Naive B cell (primary cell): ENCODE measurements around the gene TRIM7. TPM values are rescaled to one million over a fixed set of nuclear protein-coding genes. Genes with fewer than 3 reads are reported as not detected.

ENCODE experiments used
- ATAC-seq, 2 donors: fragments of 150-1000 bp; cut with Tn5 transposase; 2 replicates each; pipeline ENCODE4 v1.10.0; 2021; ENCODE audit warnings: low read depth in 2 of 2, mild to moderate bottlenecking in 2 of 2, moderate library complexity in 2 of 2
- DNase-seq: peaks from one replicate; pipeline ENCODE4 v3.0.0; 2022
- H3K27ac Mint-ChIP-seq, 6 donors: one replicate each; pipeline ENCODE4 v1.8.0; 2020 to 2022; ENCODE audit warnings: mild to moderate bottlenecking in 6 of 6, mixed read lengths in 6 of 6, moderate library complexity in 5 of 6, inconsistent platforms in 2 of 6
- H3K27me3 Mint-ChIP-seq, 3 donors: one replicate each; pipeline ENCODE4 v1.8.0; 2021 to 2022; ENCODE audit warnings: mixed read lengths in 3 of 3, mild to moderate bottlenecking in 1 of 3
- H3K36me3 Mint-ChIP-seq, 2 donors: one replicate each; pipeline ENCODE4 v1.8.0; 2020 to 2022; ENCODE audit warnings: mixed read lengths in 2 of 2, inconsistent platforms in 1 of 2, mild to moderate bottlenecking in 1 of 2
- H3K4me1 Mint-ChIP-seq, 3 donors: one replicate each; pipeline ENCODE4 v1.8.0; 2020 to 2022; ENCODE audit warnings: mixed read lengths in 3 of 3, inconsistent platforms in 1 of 3, mild to moderate bottlenecking in 1 of 3, moderate library complexity in 1 of 3
- H3K4me3 Mint-ChIP-seq, 8 donors: one replicate each; pipeline ENCODE4 v1.8.0; 2020 to 2022; ENCODE audit warnings: mild to moderate bottlenecking in 8 of 8, mixed read lengths in 8 of 8, moderate library complexity in 8 of 8, inconsistent platforms in 2 of 8
- H3K9me3 Mint-ChIP-seq, 7 donors: one replicate each; pipeline ENCODE4 v1.8.0; 2020 to 2022; ENCODE audit warnings: mixed read lengths in 7 of 7, mild to moderate bottlenecking in 5 of 7, inconsistent platforms in 2 of 7, moderate library complexity in 1 of 7
- polyA plus RNA-seq, 6 donors: library from polyadenylated mRNA; unstranded; fragments of 300-500 nt; fragmentation: Illumina TruSeq; gene quantifications; one replicate each; pipeline ENCODE4 v1.2.3, GENCODE V29; 2021; ENCODE audit warnings: low read depth in 6 of 6

TRIM7 gene
- polyA plus RNA-seq, 6 donors from 2014 or later = 0.09 to 0.27 (median 0.24) TPM; not detected in 3

- ATAC-seq (no peak), DNase-seq (peak; percentile 52)
- Mint-ChIP-seq H3K4me1 (peaks cover 45 to 68% (median 50%) of the 10 kb centered on the region in 3 donors), H3K27ac (peak overlapping the region; percentile 97 to 100 (median 99)), H3K27me3 (peaks cover 0 to 6% (median 4%) of the 10 kb centered on the region in 3 donors), H3K4me3 (peak overlapping the region; percentile 90 to 99 (median 97)), H3K36me3 (peaks cover 0 to 6% of the 10 kb centered on the region in 2 donors), H3K9me3 (peaks cover 0 to 10% (median 4%) of the 10 kb centered on the region in 7 donors)
These were observed 19.6 kb upstream of the TRIM7 start for GRCh38 chr5:181224390-181225229.

DNA sequence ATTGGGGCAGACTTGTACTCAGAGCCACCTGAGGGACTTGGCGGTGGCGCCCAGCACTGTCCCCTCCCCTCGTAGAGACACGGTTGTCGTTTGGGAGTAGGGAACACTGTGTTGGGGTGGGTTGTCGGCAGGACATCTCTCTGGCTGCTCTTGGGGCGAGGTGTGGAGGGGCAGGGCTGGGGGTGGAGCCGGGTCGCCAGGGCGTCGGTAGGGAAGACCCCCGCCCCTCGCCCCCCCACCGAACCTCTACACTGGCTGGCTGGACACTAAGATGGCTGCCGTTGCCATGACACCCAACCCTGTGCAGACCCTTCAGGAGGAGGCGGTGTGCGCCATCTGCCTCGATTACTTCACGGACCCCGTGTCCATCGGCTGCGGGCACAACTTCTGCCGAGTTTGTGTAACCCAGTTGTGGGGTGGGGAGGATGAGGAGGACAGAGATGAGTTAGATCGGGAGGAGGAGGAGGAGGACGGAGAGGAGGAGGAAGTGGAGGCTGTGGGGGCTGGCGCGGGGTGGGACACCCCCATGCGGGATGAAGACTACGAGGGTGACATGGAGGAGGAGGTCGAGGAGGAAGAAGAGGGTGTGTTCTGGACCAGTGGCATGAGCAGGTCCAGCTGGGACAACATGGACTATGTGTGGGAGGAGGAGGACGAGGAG, 18.9 kb upstream of the TRIM7 start:
- no peaks in the 10 kb centered on the region for H3K36me3 Mint-ChIP-seq
- peaks cover 0 to 6% (median 4%) of the 10 kb centered on the region in 3 donors for H3K27me3 Mint-ChIP-seq
- H3K27ac Mint-ChIP-seq = peak overlapping the region; percentile 97 to 100 (median 99)
- peak in 1 of 2 donors; percentile 1 for ATAC-seq
- peaks cover 45 to 66% (median 49%) of the 10 kb centered on the region in 3 donors for H3K4me1 Mint-ChIP-seq
- H3K9me3 Mint-ChIP-seq = peaks cover 0 to 10% (median 4%) of the 10 kb centered on the region in 7 donors
- DNase-seq = no peak
- H3K4me3 Mint-ChIP-seq = peak overlapping the region; percentile 90 to 99 (median 97)

DNA sequence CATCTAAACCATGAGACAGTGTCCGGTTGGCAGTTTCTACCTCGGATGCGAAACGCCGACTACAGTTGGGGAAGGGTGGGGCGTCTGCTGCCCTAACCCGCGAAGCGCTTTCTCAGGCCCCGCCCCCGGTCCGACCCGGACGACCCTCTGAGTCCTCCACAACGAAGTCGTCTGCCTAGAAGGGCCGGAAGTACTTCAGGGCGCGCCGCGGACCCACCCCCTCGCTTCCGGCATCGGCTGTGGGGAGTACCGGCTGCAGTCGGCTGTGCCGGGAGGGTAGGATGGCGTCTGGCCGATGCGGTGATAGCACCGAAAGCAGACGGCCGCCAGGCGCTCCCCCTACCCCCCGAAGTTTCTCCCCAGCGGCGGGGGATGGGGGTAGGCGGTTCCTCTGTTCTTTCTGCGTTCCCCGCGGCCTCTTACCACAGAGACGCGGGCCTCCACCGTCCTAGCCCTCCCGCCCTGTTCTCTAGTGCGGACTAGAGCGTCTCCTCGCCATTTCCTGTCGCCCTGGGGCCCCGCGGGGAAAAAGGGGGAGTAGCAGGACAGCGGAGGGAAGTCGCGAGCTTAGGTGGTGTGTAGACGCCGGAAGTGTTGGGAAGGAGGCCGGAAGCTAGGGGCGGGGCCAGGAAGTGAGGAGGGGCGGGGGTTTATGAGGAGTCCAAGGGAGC, 18.2 kb upstream of the TRIM7 start, which contains the start of gene TRIM41:
Gene TRIM41 (plus strand): TSS at position 224 of the 671 bp plus-strand sequence. CDS start 719 bp downstream, outside the sequence.
- H3K9me3 Mint-ChIP-seq = peaks cover 0 to 12% (median 4%) of the 10 kb centered on the region in 7 donors
- peak within 1 kb of the TSS; percentile 97 to 100 (median 99) for H3K27ac Mint-ChIP-seq
- ATAC-seq (peak; percentile 69 to 72), DNase-seq (peak; percentile 99)
- no peaks in the 10 kb centered on the region for H3K36me3 Mint-ChIP-seq
- peaks cover 48 to 72% (median 52%) of the 10 kb centered on the region in 3 donors for H3K4me1 Mint-ChIP-seq
- H3K27me3 Mint-ChIP-seq = peaks cover 0 to 8% (median 4%) of the 10 kb centered on the region in 3 donors
- H3K4me3 Mint-ChIP-seq = peak within 1 kb of the TSS; percentile 90 to 99 (median 97)

- H3K27ac Mint-ChIP-seq = peak overlapping the region; percentile 97 to 100 (median 99)
- H3K9me3 Mint-ChIP-seq = peaks cover 0 to 18% (median 4%) of the 10 kb centered on the region in 7 donors
- ATAC-seq (peak in 1 of 2 donors; percentile 3), DNase-seq (no peak)
- H3K36me3 Mint-ChIP-seq = no peaks in the 10 kb centered on the region
- peaks cover 0 to 10% (median 4%) of the 10 kb centered on the region in 3 donors for H3K27me3 Mint-ChIP-seq
- peak overlapping the region; percentile 90 to 99 (median 97) for H3K4me3 Mint-ChIP-seq
- H3K4me1 Mint-ChIP-seq = peaks cover 52 to 78% (median 57%) of the 10 kb centered on the region in 3 donors
These were observed 17.6 kb upstream of the TRIM7 start for GRCh38 chr5:181222630-181223057.

GRCh38 chr5:181221792-181222629, 17.0 kb upstream of the TRIM7 start:
- peak; percentile 31 for ATAC-seq
- DNase-seq = peak; percentile 93
- H3K27ac Mint-ChIP-seq = peak overlapping the region; percentile 97 to 100 (median 99)
- H3K4me1 Mint-ChIP-seq = peaks cover 54 to 84% (median 62%) of the 10 kb centered on the region in 3 donors
- H3K36me3 Mint-ChIP-seq = no peaks in the 10 kb centered on the region
- peaks cover 0 to 10% (median 4%) of the 10 kb centered on the region in 3 donors for H3K27me3 Mint-ChIP-seq
- H3K4me3 Mint-ChIP-seq = peak overlapping the region; percentile 90 to 99 (median 97)
- peaks cover 0 to 18% (median 4%) of the 10 kb centered on the region in 7 donors for H3K9me3 Mint-ChIP-seq

GRCh38 chr5:181221105-181221791, 16.3 kb upstream of the TRIM7 start:
- peaks cover 0 to 18% (median 4%) of the 10 kb centered on the region in 7 donors for H3K9me3 Mint-ChIP-seq
- ATAC-seq (no peak), DNase-seq (peak; percentile 11)
- H3K36me3 Mint-ChIP-seq = no peaks in the 10 kb centered on the region
- H3K27me3 Mint-ChIP-seq = peaks cover 0 to 10% (median 4%) of the 10 kb centered on the region in 3 donors
- H3K4me1 Mint-ChIP-seq = peaks cover 58 to 90% (median 67%) of the 10 kb centered on the region in 3 donors
- H3K4me3 Mint-ChIP-seq = peak overlapping the region; percentile 22 to 99 (median 96)
- peak overlapping the region; percentile 97 to 100 (median 99) for H3K27ac Mint-ChIP-seq

DNA sequence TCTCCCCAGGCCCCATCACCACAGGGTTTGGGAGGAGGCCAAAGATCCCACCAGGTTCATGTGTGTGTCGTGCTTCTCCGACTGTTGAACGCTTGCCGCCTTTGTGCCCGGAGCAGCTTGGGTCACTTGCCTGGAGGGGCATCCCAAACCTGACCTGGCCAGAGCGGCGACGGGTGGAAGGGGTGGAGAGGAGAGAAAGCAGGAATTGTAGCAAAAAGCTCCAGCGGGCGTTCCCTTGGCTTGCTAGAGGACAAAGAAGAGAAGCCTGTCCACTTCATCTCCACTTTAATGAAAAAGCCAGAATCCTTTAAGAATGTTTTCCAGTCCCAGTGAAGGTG, 15.2 kb upstream of the TRIM7 start:
- Mint-ChIP-seq H3K36me3 (no peaks in the 10 kb centered on the region), H3K9me3 (peaks cover 0 to 18% (median 4%) of the 10 kb centered on the region in 7 donors), H3K27ac (peak overlapping the region in 4 of 6 donors; percentile 59 to 100 (median 98)), H3K27me3 (peaks cover 0 to 10% (median 4%) of the 10 kb centered on the region in 3 donors), H3K4me1 (peaks cover 56 to 83% (median 70%) of the 10 kb centered on the region in 3 donors), H3K4me3 (peak overlapping the region in 6 of 8 donors; percentile 29 to 98 (median 62))
- ATAC-seq (no peak), DNase-seq (no peak)

DNA sequence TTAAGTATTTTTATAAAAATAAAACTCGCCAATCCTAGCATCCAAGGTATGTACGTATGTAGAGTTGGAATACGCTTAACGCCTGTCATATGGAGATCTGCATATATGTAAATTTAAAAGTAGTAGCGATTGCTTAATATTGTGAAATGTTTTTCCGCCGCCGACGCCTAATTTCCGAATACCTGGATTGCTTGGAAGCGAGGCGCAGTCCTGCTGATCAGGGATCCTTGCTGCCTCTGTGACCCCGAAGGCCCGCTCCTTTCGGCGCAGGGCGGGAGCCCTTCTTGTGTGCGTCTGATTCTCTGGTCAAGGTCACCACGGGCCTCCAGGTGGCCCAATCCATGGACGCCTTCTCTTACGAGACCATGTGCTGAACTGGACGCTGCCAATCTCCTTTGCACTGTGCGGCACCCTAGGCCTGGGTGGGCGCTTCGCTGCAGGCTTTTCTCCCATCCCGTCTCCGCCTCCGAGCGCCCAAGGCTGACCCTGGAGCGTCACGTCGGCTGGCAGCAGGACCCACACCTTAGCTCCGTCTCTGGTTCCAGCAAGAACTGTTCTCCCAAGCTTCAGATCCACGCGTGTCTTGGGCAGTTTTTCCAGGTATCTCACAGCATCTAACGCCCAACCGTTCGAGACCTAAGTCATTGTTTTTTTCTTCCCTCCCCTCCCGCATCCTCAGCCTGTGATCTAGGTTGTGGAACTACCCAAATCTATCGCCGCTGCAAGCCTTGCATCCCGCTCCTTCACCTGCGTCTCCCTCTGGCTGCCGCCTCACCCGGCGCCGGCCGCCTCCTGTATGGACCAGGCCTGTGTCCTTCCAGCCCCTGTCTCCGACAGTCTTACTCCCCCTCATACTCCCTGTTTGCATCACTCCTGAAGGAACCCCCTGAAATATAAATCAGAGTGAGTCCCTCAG, 14.5 kb upstream of the TRIM7 start:
- DNase-seq (no peak), ATAC-seq (no peak)
- H3K27me3 Mint-ChIP-seq = peaks cover 0 to 10% (median 4%) of the 10 kb centered on the region in 3 donors
- H3K4me3 Mint-ChIP-seq = peak overlapping the region; percentile 44 to 98 (median 62)
- no peaks in the 10 kb centered on the region for H3K36me3 Mint-ChIP-seq
- H3K4me1 Mint-ChIP-seq = peaks cover 53 to 76% (median 66%) of the 10 kb centered on the region in 3 donors
- H3K27ac Mint-ChIP-seq = peak overlapping the region in 4 of 6 donors; percentile 89 to 97 (median 92)
- H3K9me3 Mint-ChIP-seq = peaks cover 0 to 18% (median 4%) of the 10 kb centered on the region in 7 donors

DNA sequence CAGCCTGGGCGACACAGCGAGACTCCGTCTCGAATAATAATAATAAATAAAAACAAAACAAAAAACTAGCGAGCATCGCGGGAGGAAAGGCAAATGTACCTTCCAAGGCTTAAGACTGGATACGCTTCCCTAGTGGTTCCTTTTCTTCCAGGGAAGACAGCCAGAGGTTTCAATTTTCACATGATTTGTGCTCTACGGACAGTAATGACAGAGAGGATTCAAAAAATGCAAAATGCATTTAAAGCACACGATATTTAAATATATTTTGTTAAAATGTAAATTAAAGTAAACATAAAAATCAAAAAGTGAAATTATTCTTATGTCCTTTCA, 13.8 kb upstream of the TRIM7 start:
- H3K27ac Mint-ChIP-seq = peak overlapping the region in 5 of 6 donors; percentile 85 to 100 (median 99)
- H3K4me1 Mint-ChIP-seq = peaks cover 46 to 69% (median 60%) of the 10 kb centered on the region in 3 donors
- ATAC-seq (no peak), DNase-seq (no peak)
- H3K36me3 Mint-ChIP-seq = no peaks in the 10 kb centered on the region
- peaks cover 0 to 10% (median 5%) of the 10 kb centered on the region in 3 donors for H3K27me3 Mint-ChIP-seq
- peak overlapping the region; percentile 88 to 100 (median 97) for H3K4me3 Mint-ChIP-seq
- H3K9me3 Mint-ChIP-seq = peaks cover 0 to 18% (median 4%) of the 10 kb centered on the region in 7 donors

DNA sequence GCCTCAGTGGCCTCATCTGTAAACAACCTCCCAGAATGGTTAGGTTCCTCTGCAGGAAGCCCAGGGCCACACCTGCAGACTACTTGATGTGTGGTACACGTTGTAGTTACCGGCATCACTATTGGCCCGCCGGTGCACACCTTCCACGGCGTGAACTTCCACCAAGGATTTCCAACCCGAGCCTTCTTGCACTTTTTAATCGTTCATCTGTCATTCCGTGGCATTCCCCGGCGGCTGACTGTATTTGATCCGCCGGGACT, 12.7 kb upstream of the TRIM7 start:
- Mint-ChIP-seq H3K4me3 (peak overlapping the region; percentile 88 to 100 (median 97)), H3K27me3 (peaks cover 0 to 14% (median 10%) of the 10 kb centered on the region in 3 donors), H3K27ac (peak overlapping the region; percentile 85 to 100 (median 99)), H3K4me1 (peaks cover 40 to 61% (median 55%) of the 10 kb centered on the region in 3 donors), H3K9me3 (peaks cover 0 to 18% (median 4%) of the 10 kb centered on the region in 7 donors), H3K36me3 (no peaks in the 10 kb centered on the region)
- DNase-seq (no peak), ATAC-seq (peak; percentile 40 to 44)
